MG63 (cell line): ENCODE results near the gene DYSF. TPM values are rescaled to one million over a fixed set of nuclear protein-coding genes. Genes with fewer than 3 reads are reported as not detected.

Experiments
- DNase-seq: peaks from one replicate; pipeline ENCODE4 v3.0.0-alpha.2; 2020
- H3K27me3 ChIP-seq: fragments of 250-450 bp; sonication (Bioruptor Pico); 2 replicates; pipeline ENCODE4 v1.5.1; 2020; ENCODE audit warnings: mild to moderate bottlenecking, moderate library complexity
- H3K36me3 ChIP-seq: fragments of 250-450 bp; sonication (Bioruptor Pico); 2 replicates; pipeline ENCODE4 v1.5.1; 2020; ENCODE audit warnings: mild to moderate bottlenecking, moderate library complexity
- H3K4me3 ChIP-seq: fragments of 250-450 bp; sonication (Bioruptor Pico); 2 replicates; pipeline ENCODE4 v1.5.1; 2020; ENCODE audit warnings: mild to moderate bottlenecking, moderate library complexity
- H3K9me3 ChIP-seq: fragments of 250-450 bp; sonication (Bioruptor Pico); 2 replicates; pipeline ENCODE4 v1.5.1; 2020; ENCODE audit warnings: mild to moderate bottlenecking, moderate library complexity
- total RNA-seq: library from RNA; depleted of rRNA; stranded (reverse); fragments of >200 nt; shearing (Covaris generic); gene quantifications from 2 replicates; pipeline ENCODE4 v1.2.3, GENCODE V29; 2014; ENCODE audit warnings: low replicate concordance

The DYSF gene
- total RNA-seq, 1 experiment from 2014 or later = 1.4 TPM

DNA sequence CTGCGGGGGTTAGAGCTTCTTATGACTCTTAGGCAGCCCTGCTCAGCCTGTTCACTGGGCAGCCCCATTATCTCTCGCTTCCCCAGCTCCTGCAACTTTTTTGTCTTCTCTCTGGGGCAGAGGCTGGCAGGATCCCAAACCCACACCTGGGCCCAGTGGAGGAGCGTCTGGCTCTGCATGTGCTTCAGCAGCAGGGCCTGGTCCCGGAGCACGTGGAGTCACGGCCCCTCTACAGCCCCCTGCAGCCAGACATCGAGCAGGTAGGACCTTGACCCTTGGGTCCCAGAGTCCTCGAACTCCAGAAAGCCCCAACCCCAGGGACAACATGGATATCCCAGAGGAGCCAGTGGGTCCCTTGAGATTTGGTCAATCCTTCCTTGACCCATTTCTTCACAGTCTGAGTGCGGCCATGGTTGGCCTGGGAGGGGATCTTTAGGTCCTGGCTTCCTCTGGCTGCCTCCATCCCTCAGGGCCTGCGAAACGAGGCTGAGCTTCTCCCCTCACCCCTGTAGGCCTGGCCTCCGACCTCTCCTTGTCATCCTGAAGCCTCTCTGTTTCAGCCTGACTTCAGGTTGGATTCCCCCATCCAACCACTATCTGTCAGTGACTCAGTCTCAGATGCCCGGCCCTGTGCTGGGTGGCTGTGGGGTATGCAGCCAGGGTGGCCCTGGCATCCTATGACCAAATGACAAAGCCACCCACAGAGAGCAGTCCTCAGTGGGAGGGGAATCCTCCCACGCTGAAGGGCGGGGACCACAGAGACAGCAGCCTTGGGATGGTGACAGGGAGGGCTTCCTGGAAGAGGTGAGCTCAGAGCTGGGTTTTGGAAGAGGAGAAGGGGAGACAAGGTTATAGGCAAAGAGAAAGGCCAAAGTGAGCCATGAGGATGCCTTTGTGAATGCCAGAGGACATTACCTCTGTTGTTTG, 214.2 kb downstream of the DYSF start:
- no peaks in the 10 kb centered on the region for H3K9me3 ChIP-seq
- no peaks in the 10 kb centered on the region for H3K36me3 ChIP-seq
- H3K4me3 ChIP-seq = no peak overlapping the region
- DNase-seq = no peak
- no peaks in the 10 kb centered on the region for H3K27me3 ChIP-seq

DNA sequence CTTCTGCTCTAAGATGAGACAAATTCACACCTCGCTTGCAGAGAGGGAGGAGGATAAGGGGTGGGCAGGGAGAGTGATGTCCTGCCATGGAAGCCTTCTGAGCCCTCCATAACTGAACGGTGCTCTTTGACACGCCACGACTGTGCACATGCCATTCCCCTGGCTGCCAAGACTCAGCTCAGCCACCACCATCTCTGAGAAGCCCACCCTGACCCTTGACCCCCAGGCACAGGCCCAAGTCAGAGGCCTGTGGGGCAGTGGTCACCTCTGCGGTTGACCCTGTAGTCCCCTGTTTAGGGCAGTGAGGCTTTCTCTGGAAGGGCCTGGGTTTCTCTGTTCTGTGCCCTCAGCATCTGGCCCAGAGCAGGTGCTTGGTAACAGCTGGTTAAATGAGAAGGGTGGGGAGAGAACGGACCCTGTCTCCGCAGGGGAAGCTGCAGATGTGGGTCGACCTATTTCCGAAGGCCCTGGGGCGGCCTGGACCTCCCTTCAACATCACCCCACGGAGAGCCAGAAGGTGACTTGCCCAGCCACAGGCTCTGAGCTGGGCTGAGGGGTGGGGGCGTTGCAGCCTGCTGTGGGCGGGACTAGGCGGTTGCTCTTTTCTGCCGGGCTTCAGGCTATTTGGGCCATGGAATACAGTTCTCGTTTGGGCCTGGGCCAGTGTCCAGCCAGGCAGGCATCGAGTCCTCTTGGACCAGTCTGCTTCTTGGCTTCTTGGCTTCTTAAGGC, 215.1 kb downstream of the DYSF start:
- Histone ChIP-seq H3K36me3 (no peaks in the 10 kb centered on the region), H3K4me3 (no peak overlapping the region), H3K27me3 (no peaks in the 10 kb centered on the region), H3K9me3 (no peaks in the 10 kb centered on the region)
- no peak for DNase-seq

DNA sequence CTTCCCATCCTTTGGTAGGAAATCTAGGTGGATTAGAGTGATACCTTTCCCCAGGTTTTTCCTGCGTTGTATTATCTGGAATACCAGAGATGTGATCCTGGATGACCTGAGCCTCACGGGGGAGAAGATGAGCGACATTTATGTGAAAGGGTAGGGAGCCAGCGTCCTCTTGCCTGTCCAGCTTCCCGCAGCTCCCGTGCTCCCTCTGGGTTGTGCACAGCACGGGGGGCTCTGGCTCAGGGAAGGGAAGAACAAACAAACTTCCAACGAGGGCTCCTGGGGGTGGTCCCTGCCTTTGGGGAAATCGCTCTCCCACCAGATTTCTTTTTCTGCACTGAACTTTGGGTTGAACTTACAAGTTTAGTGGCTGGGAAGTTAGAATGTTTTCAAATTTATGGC, 215.7 kb downstream of the DYSF start:
- no peak for DNase-seq
- Histone ChIP-seq H3K9me3 (no peaks in the 10 kb centered on the region), H3K4me3 (no peak overlapping the region), H3K27me3 (no peaks in the 10 kb centered on the region), H3K36me3 (no peaks in the 10 kb centered on the region)

DNA sequence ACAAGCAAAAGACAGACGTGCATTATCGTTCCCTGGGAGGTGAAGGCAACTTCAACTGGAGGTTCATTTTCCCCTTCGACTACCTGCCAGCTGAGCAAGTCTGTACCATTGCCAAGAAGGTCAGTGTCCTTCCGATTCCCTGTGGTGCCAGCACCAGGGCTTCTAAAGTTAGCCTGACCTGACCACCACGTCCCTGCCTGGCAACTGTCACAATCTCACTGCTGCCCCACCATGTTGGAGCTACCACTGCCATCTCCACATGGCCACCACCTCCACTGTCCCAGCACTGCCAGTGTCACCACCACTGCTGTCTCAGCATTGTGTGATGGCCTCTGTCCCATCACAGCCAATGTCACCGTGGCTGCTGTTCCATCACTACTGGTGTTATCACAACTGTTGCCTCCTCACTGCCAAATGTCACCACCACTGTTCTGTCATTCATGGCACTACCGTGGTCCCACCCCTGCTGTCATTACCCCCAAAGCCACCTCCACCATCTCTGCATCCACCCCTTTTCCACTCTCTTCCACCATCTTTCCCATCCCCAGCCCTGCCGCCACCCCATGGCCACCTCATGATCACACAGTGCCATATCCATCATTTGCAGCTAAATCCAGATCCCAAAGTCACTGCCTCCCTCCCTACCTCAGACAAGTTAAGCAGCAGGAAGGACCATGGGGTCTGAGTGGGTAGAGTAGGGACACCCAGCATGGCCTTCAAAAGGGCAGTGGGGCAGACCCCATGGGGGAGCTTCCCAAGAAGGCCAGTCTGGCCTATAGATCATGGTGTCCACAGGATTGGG, 216.5 kb downstream of the DYSF start:
- Histone ChIP-seq H3K9me3 (no peaks in the 10 kb centered on the region), H3K36me3 (no peaks in the 10 kb centered on the region), H3K27me3 (no peaks in the 10 kb centered on the region), H3K4me3 (no peak overlapping the region)
- no peak for DNase-seq

DNA sequence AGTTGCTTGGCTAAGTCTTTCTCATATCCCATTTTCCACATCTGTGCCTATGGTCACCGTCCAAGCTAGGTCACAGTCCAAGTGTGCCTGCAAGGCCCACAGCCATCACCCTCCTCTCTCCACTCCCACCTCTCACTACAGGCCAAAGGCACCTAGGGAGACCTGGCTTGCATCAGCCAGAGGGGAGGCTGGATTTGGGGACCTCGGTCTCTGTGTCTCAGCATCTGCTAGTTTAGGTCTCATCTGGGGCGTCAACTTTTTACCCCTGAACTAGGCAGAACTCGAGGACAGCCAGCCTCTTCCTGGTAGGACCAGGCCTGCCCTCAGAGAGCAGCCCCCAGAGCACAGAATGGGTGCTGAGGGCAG, 217.1 kb downstream of the DYSF start:
- Histone ChIP-seq H3K4me3 (no peak overlapping the region), H3K36me3 (no peaks in the 10 kb centered on the region), H3K9me3 (no peaks in the 10 kb centered on the region), H3K27me3 (no peaks in the 10 kb centered on the region)
- no peak for DNase-seq

DNA sequence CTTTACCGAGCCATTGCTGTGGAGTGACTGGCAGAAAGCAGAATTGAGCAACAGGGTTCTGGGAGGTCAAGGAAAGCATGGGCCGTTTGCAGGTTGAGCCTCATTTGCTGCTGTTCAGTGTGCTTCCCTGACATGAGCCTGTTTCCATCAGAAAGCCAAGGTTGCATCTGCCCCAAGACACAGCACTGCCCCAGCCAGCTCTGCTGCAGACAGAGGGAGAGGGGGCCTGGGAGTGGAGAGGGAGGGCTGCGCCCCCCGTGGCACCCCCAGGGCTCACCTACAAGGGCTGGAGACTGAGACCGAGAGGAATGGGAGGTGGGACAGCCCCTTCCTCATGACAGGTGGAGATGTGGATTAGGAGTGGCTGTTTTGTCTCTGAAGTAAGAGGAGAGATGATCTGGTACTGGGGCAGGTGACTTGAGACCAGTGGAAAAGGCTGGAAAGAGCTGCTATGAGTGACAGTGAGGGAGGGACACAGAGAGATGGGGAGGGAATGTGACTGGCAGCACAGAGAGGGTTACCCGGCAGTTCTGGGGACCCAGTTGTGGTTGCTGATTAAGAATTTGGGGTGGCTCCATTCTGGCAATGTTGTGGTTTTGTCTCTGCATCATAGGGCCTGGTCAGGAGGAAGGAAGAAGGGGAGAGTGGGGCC, 218.0 kb downstream of the DYSF start:
- no peak for DNase-seq
- Histone ChIP-seq H3K9me3 (no peaks in the 10 kb centered on the region), H3K4me3 (no peak overlapping the region), H3K36me3 (no peaks in the 10 kb centered on the region), H3K27me3 (no peaks in the 10 kb centered on the region)

DNA sequence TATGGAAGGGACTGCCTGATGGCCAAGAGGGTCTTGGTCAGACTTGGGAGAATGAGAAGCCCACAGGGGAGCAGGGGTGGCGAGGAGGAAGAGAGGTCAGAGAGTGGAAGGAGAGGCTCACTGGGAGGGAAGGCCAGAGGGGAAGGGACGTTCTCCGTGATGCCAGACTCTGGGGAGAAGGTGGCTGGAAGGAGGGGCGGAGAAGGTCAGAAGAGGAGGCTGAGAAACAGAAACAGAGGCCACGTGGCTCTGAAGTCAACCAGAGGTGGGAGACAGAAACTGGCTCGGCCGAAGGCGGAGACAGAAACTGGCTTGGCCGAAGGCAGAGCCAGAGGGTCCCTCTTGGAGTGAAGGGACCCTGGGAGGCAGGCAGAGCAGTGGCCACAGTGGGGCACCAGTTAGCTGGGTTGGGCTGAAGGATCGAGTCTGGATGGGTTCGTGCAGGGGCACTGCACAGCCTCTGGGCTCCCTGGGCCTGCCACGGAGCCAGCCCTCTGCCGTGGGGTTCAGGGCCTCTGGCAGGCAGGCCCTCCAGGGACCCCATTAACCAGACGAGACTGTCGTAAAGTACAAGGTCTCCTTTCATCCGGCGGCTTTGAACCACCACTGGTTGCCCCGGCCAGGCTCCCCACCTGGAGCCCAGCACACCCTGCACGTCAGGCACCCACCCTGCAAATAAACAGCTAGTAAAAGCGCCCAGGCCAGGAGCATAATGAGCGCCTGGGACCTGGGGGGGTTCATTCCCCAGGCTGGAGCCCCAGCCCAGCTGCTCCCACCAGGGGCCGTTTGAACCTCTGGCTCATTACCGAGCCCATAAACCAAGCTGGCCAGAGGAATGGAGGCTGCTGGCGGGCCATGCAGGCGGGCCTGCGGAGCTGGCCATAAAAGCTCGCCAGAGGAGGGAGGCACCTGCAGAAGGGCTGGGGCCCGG, 218.8 kb downstream of the DYSF start:
- no peaks in the 10 kb centered on the region for H3K36me3 ChIP-seq
- H3K9me3 ChIP-seq = no peaks in the 10 kb centered on the region
- H3K4me3 ChIP-seq = no peak overlapping the region
- H3K27me3 ChIP-seq = no peaks in the 10 kb centered on the region
- DNase-seq = no peak

DNA sequence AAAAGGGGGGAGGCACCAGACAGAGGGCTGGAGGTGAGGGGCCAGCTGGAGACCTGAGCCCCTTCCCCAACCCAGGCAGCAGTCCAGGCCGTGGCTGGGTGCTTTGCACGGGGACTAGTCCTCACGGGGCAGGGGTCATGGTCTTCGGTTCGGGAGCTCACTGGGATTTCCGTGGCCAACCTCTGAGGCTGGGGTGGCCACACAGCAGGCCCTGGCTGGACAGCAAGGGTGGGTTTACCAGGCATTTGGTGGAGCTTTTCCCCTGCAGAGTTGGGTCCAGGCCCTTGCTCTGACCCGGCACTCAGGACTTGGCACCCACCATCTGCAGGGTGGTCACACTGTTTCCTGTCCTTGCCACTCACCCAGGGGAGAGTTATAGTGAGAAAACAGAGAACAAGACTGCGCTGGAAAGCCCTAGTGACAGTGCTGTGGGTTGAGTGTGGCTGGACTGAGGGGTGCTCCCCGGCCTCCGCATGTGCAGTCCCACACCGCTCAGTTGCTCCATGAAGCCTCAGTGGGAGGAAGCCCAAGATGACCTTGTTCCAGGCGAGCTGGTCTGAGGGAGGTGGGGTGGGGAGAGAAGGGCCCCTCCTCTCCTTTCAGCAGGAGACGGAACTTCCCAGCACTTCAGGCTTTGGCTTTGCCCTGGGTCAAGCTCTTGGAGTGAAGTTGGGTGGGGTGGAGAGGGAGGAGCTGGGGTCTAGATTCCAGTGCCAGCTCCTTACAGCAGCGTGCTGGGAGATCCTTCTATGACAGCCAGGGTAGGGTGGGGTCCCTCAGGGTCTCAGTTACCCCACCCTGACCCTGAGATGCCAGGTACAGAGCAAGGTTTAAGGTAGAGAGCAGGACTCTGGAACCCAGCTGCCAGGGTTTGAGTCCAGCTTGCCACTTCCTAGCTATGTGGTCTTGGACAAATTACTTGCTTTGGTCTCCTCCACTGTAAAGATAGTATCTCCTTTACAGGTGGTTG, 219.8 kb downstream of the DYSF start:
- Histone ChIP-seq H3K9me3 (no peaks in the 10 kb centered on the region), H3K36me3 (no peaks in the 10 kb centered on the region), H3K4me3 (no peak overlapping the region), H3K27me3 (no peaks in the 10 kb centered on the region)
- no peak for DNase-seq

DNA sequence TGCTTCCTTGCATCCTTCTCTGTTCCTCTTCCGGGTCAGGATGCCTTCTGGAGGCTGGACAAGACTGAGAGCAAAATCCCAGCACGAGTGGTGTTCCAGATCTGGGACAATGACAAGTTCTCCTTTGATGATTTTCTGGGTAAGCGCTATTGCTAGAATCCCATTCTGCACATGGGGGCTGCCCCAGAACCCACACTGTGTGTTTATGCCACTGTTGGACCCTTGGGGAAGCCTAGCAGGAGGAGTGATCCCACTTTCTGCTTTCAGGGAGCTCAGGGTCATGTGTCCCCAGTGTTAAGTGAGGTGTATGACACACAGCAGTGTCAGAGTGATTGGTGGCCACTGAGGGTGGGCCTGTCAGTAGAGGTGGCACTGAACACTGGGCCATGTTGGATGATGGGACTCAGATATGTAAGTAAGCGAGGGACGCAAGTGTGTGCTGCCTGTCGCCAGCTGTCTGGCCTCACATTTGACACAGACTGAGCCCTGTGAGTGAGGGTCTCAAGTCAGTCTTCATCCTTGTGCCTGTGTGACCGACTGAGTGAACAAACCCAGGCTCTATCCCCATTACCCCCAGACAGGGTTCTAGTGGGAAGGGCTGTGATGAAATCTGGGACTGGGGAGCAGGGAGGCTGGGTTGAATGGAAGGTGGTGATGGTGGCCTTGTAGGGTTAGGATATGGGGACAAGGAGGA, 220.9 kb downstream of the DYSF start:
- DNase-seq = no peak
- no peak overlapping the region for H3K4me3 ChIP-seq
- no peaks in the 10 kb centered on the region for H3K27me3 ChIP-seq
- no peaks in the 10 kb centered on the region for H3K9me3 ChIP-seq
- no peaks in the 10 kb centered on the region for H3K36me3 ChIP-seq

DNA sequence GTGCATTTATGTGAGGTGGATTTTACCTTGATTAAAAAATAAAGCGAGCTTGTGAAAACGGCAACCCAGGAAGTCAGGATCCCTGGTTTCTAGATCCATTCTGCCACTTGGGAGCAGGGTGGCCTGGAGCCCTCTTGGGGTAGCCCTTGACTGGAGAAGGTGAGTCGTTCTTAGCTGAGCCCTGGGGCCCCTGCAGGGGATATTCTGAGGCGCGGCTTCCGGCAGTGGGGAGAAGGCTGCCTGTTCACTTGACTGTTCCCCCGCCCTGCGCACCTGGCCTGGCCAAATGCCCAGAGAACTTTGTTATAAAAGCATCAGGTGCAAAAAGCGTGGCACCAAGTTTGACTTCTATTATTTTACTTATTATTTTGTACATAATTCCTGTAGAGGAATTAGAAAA, 221.9 kb downstream of the DYSF start:
- Histone ChIP-seq H3K9me3 (no peaks in the 10 kb centered on the region), H3K27me3 (no peaks in the 10 kb centered on the region), H3K4me3 (no peak overlapping the region), H3K36me3 (no peaks in the 10 kb centered on the region)
- no peak for DNase-seq

DNA sequence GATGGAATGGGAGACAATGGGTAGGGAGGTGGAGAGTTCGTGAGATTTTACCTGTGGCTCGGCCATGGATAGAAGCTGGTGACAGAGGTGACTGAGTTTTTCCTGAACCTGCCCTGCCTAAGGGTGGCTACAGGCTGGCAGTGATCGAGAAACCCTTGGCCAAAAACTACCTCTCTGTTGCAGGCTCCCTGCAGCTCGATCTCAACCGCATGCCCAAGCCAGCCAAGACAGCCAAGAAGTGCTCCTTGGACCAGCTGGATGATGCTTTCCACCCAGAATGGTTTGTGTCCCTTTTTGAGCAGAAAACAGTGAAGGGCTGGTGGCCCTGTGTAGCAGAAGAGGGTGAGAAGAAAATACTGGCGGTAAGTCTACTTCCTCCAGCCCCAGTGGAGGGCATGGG, 225.5 kb downstream of the DYSF start:
- no peaks in the 10 kb centered on the region for H3K27me3 ChIP-seq
- H3K9me3 ChIP-seq = no peaks in the 10 kb centered on the region
- no peak overlapping the region for H3K4me3 ChIP-seq
- no peak for DNase-seq
- no peaks in the 10 kb centered on the region for H3K36me3 ChIP-seq

DNA sequence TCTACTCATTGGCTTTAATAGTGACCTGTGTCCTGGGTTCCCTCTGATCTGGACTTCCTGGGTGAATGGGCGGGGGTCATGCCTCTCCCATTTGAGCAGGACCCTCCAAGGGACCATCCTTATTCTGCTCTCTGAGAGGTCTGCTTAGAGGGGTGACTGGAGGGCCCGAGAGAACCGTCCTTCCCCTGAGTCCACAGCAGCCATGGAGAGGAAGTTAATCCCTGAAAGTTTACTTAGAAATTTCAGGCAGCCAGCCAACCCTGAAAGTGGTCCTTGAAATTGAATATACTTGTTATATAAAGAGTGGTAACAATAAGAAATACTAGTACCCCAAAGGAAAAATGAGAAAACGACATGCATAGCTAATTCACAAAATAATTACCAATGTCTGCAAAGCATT, 226.1 kb downstream of the DYSF start:
- no peaks in the 10 kb centered on the region for H3K36me3 ChIP-seq
- H3K4me3 ChIP-seq = no peak overlapping the region
- H3K27me3 ChIP-seq = no peaks in the 10 kb centered on the region
- no peak for DNase-seq
- no peaks in the 10 kb centered on the region for H3K9me3 ChIP-seq

DNA sequence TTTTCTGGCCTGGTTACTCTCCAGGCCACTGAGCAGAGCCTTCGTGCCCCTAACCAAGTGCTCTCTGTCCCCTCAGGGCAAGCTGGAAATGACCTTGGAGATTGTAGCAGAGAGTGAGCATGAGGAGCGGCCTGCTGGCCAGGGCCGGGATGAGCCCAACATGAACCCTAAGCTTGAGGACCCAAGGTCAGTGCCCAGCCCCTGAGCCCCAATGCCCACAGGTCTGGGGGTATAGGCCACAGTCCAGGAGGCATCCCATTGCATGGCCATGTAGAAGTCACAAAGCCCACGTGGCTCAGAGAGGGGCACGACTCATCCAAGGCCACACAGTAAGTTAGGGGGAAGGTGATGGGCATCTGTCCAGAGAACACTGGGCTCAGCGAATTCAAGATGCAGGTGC, 227.6 kb downstream of the DYSF start:
- Histone ChIP-seq H3K36me3 (no peaks in the 10 kb centered on the region), H3K9me3 (no peaks in the 10 kb centered on the region), H3K27me3 (no peaks in the 10 kb centered on the region), H3K4me3 (no peak overlapping the region)
- no peak for DNase-seq

DNA sequence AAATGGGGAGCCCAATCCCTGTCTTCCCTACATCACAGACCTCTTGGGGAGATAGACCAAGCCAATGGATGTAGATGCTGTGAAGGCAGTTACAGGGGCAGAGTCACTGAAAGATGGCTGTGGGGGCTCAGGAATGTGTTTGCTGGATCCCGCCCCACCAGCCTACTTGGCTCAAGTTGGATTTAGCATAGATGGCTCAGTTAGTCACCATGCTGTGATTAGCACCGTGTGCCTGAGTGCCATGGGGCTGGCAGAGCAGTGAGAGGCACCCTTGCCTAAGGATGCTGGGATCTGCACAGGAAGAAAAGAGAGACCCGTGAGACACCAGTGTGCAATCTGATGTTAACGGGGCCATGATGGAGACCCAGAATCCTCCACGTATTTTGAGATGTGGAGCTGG, 228.3 kb downstream of the DYSF start:
- H3K9me3 ChIP-seq = no peaks in the 10 kb centered on the region
- H3K36me3 ChIP-seq = no peaks in the 10 kb centered on the region
- H3K4me3 ChIP-seq = no peak overlapping the region
- DNase-seq = no peak
- H3K27me3 ChIP-seq = no peaks in the 10 kb centered on the region
